ENCODE results near the gene BCL7A.
A peak's percentile ranks its signal among the peaks of the same experiment; 100 is the strongest.
"Not testable (repeated sequence)": the region's sequence is repeated elsewhere in the genome, so short reads cannot be mapped to it uniquely, and the experiment has no call there.

Gene BCL7A

GRCh38 chr12:122028165-122028904 is 6.7 kb downstream of the BCL7A start:
- no peak for DNase-seq

- DNase-seq = no peak
These were observed 7.3 kb downstream of the BCL7A start for GRCh38 chr12:122028905-122029560.

- DNase-seq = no peak
These were observed 8.1 kb downstream of the BCL7A start for GRCh38 chr12:122029620-122030423.

- no peak for DNase-seq
These were observed 8.8 kb downstream of the BCL7A start for GRCh38 chr12:122030424-122031035.

GRCh38 chr12:122031342-122032216 is 9.9 kb downstream of the BCL7A start:
- DNase-seq = peak; percentile 66

- DNase-seq = no peak
These were observed 10.9 kb downstream of the BCL7A start for GRCh38 chr12:122032580-122032979.

GRCh38 chr12:122035292-122035691 is 13.6 kb downstream of the BCL7A start:
- DNase-seq = no peak

- DNase-seq = no peak
These were observed 14.5 kb downstream of the BCL7A start for GRCh38 chr12:122036153-122036552.

GRCh38 chr12:122040579-122041386 is 19.1 kb downstream of the BCL7A start:
- no peak for DNase-seq

- DNase-seq = not testable (repeated sequence)
These were observed 19.8 kb downstream of the BCL7A start for GRCh38 chr12:122041458-122041857.

- DNase-seq = no peak
These were observed 21.2 kb downstream of the BCL7A start for GRCh38 chr12:122042910-122043309.

- no peak for DNase-seq
These were observed 21.8 kb downstream of the BCL7A start for GRCh38 chr12:122043476-122043875.

GRCh38 chr12:122045262-122045661 is 23.6 kb downstream of the BCL7A start:
- DNase-seq = no peak

- no peak for DNase-seq
These were observed 24.5 kb downstream of the BCL7A start for GRCh38 chr12:122046145-122046544.

GRCh38 chr12:122048151-122048550 is 26.5 kb downstream of the BCL7A start:
- no peak for DNase-seq

GRCh38 chr12:122049827-122050226 is 28.1 kb downstream of the BCL7A start:
- DNase-seq = no peak

- no peak for DNase-seq
These were observed 29.0 kb downstream of the BCL7A start for GRCh38 chr12:122050706-122051105.

GRCh38 chr12:122051231-122051876 is 29.7 kb downstream of the BCL7A start:
- no peak for DNase-seq

GRCh38 chr12:122052285-122052684 is 30.6 kb downstream of the BCL7A start:
- DNase-seq = no peak

- no peak for DNase-seq
These were observed 33.3 kb downstream of the BCL7A start for GRCh38 chr12:122054842-122055520.
